ENCODE data around the gene CIAO3.
A peak's percentile ranks its signal among the peaks of the same experiment; 100 is the strongest.

The CIAO3 gene

GRCh38 chr16:728890-729744 is 11.7 kb downstream of the CIAO3 start:
- peak overlapping the region; percentile 85 for H3K4me3 ChIP-seq (ENCODE audit: low read depth, low read length)
- no peak for DNase-seq (ENCODE audit: low read depth)
- no peak for TF ChIP-seq CTCF (IDR thresholded peaks at IDR 0.05; ENCODE audit: low read depth, low read length, missing control alignments)

GRCh38 chr16:728131-728889 is 12.5 kb downstream of the CIAO3 start:
- DNase-seq (ENCODE audit: low read depth), result no peak
- no peak for TF ChIP-seq CTCF (IDR thresholded peaks at IDR 0.05; ENCODE audit: low read depth, low read length, missing control alignments)
- H3K4me3 ChIP-seq (ENCODE audit: low read depth, low read length), result peak overlapping the region; percentile 85

GRCh38 chr16:727291-727977 is 13.4 kb downstream of the CIAO3 start:
- no peak for TF ChIP-seq CTCF (IDR thresholded peaks at IDR 0.05; ENCODE audit: low read depth, low read length, missing control alignments)
- DNase-seq (ENCODE audit: low read depth), result no peak
- H3K4me3 ChIP-seq (ENCODE audit: low read depth, low read length), result peak overlapping the region; percentile 85

GRCh38 chr16:726438-727290 is 14.1 kb downstream of the CIAO3 start, which contains the start of the genes CCDC78 and HAGHL:
Gene CCDC78, minus strand, starts transcription at chr16:726443. Its CDS starts 76 bp downstream, at chr16:726367.
Gene HAGHL, plus strand, starts transcription at chr16:727106. Its CDS starts 404 bp downstream, at chr16:727510.
- DNase-seq (ENCODE audit: low read depth), result no peak
- peak within 1 kb of the TSS; percentile 85 for H3K4me3 ChIP-seq (ENCODE audit: low read depth, low read length)
- no peak for TF ChIP-seq CTCF (IDR thresholded peaks at IDR 0.05; ENCODE audit: low read depth, low read length, missing control alignments)

- DNase-seq (ENCODE audit: low read depth), result no peak
- no peak for TF ChIP-seq CTCF (IDR thresholded peaks at IDR 0.05; ENCODE audit: low read depth, low read length, missing control alignments)
- H3K4me3 ChIP-seq (ENCODE audit: low read depth, low read length), result no peak overlapping the region; the same call in none of the 2 replicates
Measured at GRCh38 chr16:726188-726437, 14.7 kb downstream of the CIAO3 start.

- DNase-seq (ENCODE audit: low read depth), result no peak
- no peak overlapping the region for H3K4me3 ChIP-seq (ENCODE audit: low read depth, low read length)
- no peak for TF ChIP-seq CTCF (IDR thresholded peaks at IDR 0.05; ENCODE audit: low read depth, low read length, missing control alignments)
Measured at GRCh38 chr16:725463-726187, 15.2 kb downstream of the CIAO3 start.
